IMR-90 (cell line): ENCODE measurements around the gene GNB1L.

Experiments used
- BHLHE40 ChIP-seq: fragments of 150-350 bp; IDR thresholded peaks from 2 replicates; pipeline ENCODE4 v1.6.1; 2016; ENCODE audit warnings: mild to moderate bottlenecking, low read depth, low read length
- CEBPB ChIP-seq: IDR thresholded peaks from 2 replicates; pipeline ENCODE4 v1.6.1; 2012; ENCODE audit warnings: low read depth, low read length, improper control_type of control experiment
- CTCF ChIP-seq: conservative IDR thresholded peaks from 2 replicates; pipeline ENCODE4 v1.5.1; 2012; ENCODE audit warnings: mild to moderate bottlenecking, low read depth, low read length, improper control_type of control experiment
- ELK1 ChIP-seq: fragments of 150-350 bp; IDR thresholded peaks from 2 replicates; pipeline ENCODE4 v1.6.1; 2016; ENCODE audit warnings: low read depth, mild to moderate bottlenecking, low read length, moderate library complexity, borderline replicate concordance
- FOS ChIP-seq: fragments of 150-350 bp; IDR thresholded peaks from 2 replicates; pipeline ENCODE4 v1.6.1; 2016; ENCODE audit warnings: low read depth, low read length
- MAZ ChIP-seq: IDR thresholded peaks from 2 replicates; pipeline ENCODE4 v1.6.1; 2012; ENCODE audit warnings: low read depth, mild to moderate bottlenecking, low read length, improper control_type of control experiment, moderate library complexity, borderline replicate concordance
- NFE2L2 ChIP-seq: fragments of 150-350 bp; IDR thresholded peaks from 2 replicates; pipeline ENCODE4 v1.6.1; 2016; ENCODE audit warnings: low read depth, mild to moderate bottlenecking, low read length
- POLR2A ChIP-seq: IDR thresholded peaks from 2 replicates; pipeline ENCODE4 v1.6.1; 2012; ENCODE audit warnings: mild to moderate bottlenecking, low read depth, low read length
- RCOR1 ChIP-seq: IDR thresholded peaks from 2 replicates; pipeline ENCODE4 v1.6.1; 2012; ENCODE audit warnings: mild to moderate bottlenecking, low read length, improper control_type of control experiment; ENCODE audit not compliant: insufficient replicate concordance
- RFX5 ChIP-seq: IDR thresholded peaks from 2 replicates; pipeline ENCODE4 v1.8.0; 2012; ENCODE audit warnings: low read depth, mild to moderate bottlenecking, low read length, moderate library complexity
- SMC3 ChIP-seq: fragments of 150-350 bp; IDR thresholded peaks from 2 replicates; pipeline ENCODE4 v1.6.1; 2016; ENCODE audit warnings: low read depth, mild to moderate bottlenecking, antibody characterized with exemption, low read length, moderate library complexity
- USF2 ChIP-seq: fragments of 150-350 bp; IDR thresholded peaks from 2 replicates; pipeline ENCODE4 v1.6.1; 2017; ENCODE audit warnings: mild to moderate bottlenecking, antibody characterized with exemption, low read length, low read depth

- TF ChIP-seq CTCF (no peak), BHLHE40 (no peak), FOS (no peak), RFX5 (no peak), POLR2A (no peak), ELK1 (no peak), CEBPB (no peak), RCOR1 (no peak), SMC3 (no peak), USF2 (no peak), MAZ (no peak), NFE2L2 (no peak)
Observed at GRCh38 chr22:19816372-19817119, 38.1 kb downstream of the GNB1L start.
